ENCODE results near the gene ZNF93.
"Not testable (repeated sequence)": the region's sequence is repeated elsewhere in the genome, so short reads cannot be mapped to it uniquely, and the experiment has no call there.

Gene ZNF93

GRCh38 chr19:19938449-19938848 is 37.7 kb downstream of the ZNF93 start:
- DNase-seq (ENCODE audit: low spot score) = no peak

DNA sequence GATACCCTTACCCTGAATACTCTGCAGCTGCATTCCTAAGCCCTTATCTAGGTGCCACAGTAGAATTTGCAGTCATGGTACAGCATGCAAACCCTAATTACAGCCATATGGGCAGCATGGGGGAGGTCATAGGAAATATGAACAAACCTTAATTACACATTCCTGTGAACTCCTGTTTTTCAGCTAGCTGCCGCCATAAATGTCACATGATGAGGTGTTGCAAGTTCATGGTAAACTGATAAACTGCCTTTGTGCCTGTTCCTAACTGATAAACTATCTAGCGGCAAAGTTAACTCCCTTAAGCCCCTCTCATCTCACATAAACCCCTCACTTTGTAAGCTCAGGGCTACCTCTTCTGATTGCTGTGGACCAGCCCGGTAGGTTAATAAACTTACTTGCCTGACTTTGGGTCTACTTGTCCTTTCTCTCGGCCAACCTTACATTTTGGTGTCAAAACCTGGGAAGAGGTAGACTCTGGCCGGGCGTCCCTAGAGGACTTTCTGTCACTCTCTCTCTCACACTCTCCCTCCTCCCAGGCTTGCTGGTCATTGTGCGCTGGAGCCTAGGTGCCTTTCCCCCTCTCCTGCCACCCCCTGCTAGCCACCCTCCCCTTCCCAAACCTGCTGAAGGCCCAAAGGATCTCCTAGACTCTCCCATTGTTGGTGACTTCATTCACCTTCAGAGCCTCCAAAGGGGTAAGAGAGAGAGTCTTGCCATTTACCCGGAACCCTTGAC is 43.3 kb downstream of the ZNF93 start:
- no peak for DNase-seq (ENCODE audit: low spot score)

DNA sequence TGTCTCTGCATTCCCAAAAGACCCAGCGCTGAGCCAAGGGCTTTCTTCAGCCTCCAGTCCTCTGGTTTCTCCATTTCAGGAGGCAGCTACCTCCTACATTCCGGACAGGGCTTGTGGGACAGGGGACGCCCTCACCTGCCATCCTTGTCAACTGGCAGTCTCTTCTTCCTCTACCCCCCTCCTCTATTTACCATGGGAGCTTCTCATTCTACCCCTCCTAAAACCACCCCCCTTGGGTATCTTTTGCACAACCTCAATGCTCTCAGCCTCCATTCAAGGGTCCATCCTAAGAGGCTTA is 43.8 kb downstream of the ZNF93 start:
- no peak for DNase-seq (ENCODE audit: low spot score)

DNA sequence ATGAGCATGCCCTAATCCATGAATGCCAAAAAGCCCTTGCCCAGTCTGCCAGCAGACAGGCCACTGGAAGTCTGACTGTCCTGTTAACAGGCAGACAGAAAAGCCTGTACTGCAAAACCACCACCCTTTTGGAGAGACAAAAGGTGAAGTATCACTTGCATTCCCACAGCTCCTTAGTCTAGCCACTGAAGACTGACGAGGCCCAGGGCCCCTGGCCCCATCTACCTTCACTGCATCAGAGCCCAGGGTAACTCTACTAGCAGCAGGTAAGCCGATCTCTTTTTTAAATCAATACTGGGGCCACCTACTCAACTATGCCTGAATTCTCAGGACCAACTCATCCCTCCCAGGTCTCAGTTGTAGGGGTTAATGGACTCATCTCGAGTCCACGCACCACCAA is 45.5 kb downstream of the ZNF93 start:
- DNase-seq (ENCODE audit: low spot score) = no peak

DNA sequence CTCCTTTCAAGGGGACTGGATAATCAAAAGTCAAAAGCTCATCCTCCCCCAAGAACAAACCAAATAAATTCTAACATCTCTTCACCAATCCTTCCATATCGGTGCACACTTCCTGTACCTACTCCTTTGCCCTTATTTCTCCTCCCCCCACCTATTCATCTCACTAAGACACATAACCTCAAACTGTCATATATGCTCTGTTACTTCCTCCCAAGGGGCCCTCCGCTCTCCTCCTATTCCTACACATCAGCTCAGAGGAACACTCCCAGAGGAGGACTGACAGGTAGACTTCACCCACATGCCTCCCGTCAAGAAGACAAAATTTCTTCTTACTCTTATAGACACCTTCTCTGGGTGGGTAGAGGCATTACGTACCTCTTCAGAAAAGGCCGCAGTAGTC is 48.1 kb downstream of the ZNF93 start:
- no peak for DNase-seq (ENCODE audit: low spot score)

GRCh38 chr19:19955208-19955607 is 54.5 kb downstream of the ZNF93 start:
- no peak for DNase-seq (ENCODE audit: low spot score)

DNA sequence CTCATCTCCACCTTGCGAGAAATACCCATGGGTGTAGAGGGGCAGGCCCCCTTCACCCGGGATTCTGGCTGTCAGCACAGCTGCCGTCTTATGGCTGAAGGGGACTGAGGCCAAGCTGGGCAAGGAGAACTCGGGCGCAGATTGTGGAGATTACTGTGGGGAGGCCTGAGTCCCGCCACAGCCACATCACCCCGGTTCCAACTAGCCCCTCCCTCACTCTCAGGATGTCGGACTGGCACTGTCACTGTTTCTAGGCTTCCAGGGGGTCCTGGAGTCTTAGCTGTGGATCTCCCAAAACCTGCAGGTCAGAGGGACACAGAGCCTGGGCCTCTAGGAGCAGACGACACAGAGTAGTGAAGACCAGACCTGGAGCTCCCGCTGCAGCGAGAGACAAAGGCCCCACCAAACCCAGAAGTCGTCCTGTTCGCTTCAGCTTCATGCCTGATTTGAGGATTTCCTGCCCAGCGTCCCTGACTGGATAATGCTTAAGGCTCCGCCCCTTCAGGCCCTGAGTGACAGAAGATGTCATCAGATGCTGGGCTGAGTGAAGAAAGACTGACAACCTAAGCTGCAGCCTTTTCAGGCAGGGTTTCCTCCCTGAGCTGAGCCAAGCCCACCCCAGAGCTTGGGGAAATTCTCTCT is 55.8 kb downstream of the ZNF93 start:
- no peak for DNase-seq (ENCODE audit: low spot score)

DNA sequence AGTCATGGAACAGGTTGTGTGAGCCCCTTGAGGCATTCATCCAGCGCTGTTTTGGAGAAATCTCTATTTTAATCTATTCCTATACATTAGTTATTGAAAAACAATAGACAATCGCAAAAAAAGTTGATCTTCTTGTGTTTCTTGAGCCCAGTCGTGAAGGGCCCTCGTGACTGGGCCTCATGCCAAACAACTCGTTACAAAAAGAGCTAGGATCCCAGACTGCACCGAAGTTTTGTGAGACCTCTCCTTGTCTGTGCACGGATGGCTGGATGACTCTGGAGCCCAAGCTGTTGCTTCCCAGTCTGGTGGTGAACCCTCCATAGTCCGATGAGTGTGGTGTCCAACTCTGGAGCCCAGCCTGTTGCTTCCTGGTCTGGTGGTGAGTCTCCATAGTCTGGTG is 57.0 kb downstream of the ZNF93 start:
- not testable (repeated sequence) for DNase-seq (ENCODE audit: low spot score)

- DNase-seq (ENCODE audit: low spot score) = peak; percentile 69
Measured at GRCh38 chr19:19959151-19959799, 58.5 kb downstream of the ZNF93 start.

DNA sequence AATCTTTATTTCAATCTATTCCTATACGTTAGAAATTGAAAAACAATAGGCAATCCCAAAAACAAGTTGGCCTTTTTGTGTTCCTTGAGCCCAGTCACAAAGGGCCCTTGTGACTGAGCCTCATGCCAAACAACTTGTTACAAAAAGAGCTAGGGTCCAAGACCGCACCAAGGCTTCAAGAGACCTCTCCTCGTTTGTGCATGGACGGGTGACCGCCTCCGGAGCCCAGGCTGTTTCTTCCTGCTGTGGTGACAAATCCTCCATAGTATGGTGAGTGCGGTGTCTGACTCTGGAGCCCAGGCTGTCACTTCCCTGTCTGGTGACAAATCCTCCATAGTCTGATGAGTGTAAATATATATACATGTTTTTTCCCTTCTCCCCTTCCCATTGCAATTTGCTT is 63.7 kb downstream of the ZNF93 start:
- no peak for DNase-seq (ENCODE audit: low spot score)

DNA sequence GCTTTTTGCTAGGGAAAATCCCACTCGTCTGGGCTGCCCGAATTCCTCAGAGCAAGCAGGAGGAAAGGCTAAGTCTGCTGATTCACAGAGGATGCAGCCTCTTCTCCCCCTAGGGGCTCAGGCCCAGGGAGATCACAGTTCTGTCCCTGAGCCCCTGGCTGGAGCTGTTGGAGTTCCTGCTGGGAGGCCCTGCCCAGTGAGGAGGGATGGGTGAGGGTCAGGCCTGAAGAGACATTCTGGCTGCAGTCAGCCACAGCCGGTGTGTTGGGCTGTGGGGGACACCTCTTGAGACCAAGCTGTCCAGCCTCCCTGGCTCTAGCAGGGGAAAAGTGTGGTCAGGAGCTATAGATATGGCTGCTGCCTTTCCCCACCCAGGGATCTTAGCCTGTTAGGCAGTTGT is 65.4 kb downstream of the ZNF93 start:
- DNase-seq (ENCODE audit: low spot score) = not testable (repeated sequence)

DNA sequence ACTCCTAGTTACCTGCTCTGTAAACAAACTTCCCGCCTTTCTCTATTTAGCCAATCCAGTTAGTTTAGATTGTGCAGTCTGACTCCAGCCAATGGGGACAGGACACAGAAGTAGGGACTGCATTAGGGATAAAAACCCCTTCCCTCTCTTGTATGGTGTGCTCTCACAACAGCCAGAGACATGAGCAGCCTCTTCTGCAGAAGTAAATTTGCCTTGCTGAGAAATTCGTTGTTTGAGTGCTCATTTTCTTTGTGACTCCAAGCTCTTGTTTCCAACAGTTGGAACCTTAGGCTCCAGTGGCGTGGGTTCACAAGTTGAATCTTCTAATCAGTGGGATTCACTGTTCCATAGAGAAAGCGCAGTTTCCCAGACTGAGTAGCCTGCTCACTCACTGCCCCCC is 66.1 kb downstream of the ZNF93 start:
- no peak for DNase-seq (ENCODE audit: low spot score)

Data from CD4-positive, alpha-beta T cell treated with Interleukin-2 at 100 ng/mL for 4 hours (primary cell).